H4 (cell line): ENCODE measurements around the gene UBE4A. TPM values are rescaled to one million over a fixed set of nuclear protein-coding genes. Genes with fewer than 3 reads are reported as not detected.

Experiments used
- DNase-seq: peaks from one replicate; pipeline ENCODE4 v3.0.0-alpha.2; 2015; ENCODE audit warnings: low spot score
- total RNA-seq: library from RNA; depleted of rRNA; stranded (reverse); fragments of >200 nt; shearing (Covaris generic); gene quantifications from 2 replicates; pipeline ENCODE4 v1.2.3, GENCODE V29; 2014; rRNA removed

The UBE4A gene
- 39.6 and 45.1 TPM in 2 replicates for total RNA-seq

- DNase-seq, result peak; percentile 92
These were observed at the start of gene UBE4A for GRCh38 chr11:118359295-118359958. TSS of gene UBE4A (plus strand) at chr11:118359600. CDS start at chr11:118365081, 5,481 bp downstream.

- DNase-seq, result no peak
These were observed 49.1 kb upstream of the UBE4A start for GRCh38 chr11:118310271-118310670.

- DNase-seq, result no peak
These were observed 48.5 kb upstream of the UBE4A start for GRCh38 chr11:118310781-118311485.

GRCh38 chr11:118311518-118311917 lies 47.9 kb upstream of the UBE4A start:
- DNase-seq, result no peak

- DNase-seq, result no peak
These were observed 47.1 kb upstream of the UBE4A start for GRCh38 chr11:118312328-118312727.

GRCh38 chr11:118313242-118313641 lies 46.2 kb upstream of the UBE4A start:
- no peak for DNase-seq

- no peak for DNase-seq
These were observed 44.4 kb upstream of the UBE4A start for GRCh38 chr11:118314988-118315411.

- DNase-seq, result no peak
These were observed 41.3 kb upstream of the UBE4A start for GRCh38 chr11:118318124-118318523.

- no peak for DNase-seq
These were observed 40.6 kb upstream of the UBE4A start for GRCh38 chr11:118318581-118319336.

- no peak for DNase-seq
These were observed 40.1 kb upstream of the UBE4A start for GRCh38 chr11:118319337-118319707.

- DNase-seq, result no peak
These were observed 38.9 kb upstream of the UBE4A start for GRCh38 chr11:118320515-118320914.

- no peak for DNase-seq
These were observed 37.9 kb upstream of the UBE4A start for GRCh38 chr11:118321386-118322082.

GRCh38 chr11:118322721-118323120 lies 36.7 kb upstream of the UBE4A start:
- no peak for DNase-seq

GRCh38 chr11:118325283-118325682 lies 34.1 kb upstream of the UBE4A start:
- no peak for DNase-seq

GRCh38 chr11:118328745-118329144 lies 30.7 kb upstream of the UBE4A start:
- no peak for DNase-seq

- no peak for DNase-seq
These were observed 24.7 kb upstream of the UBE4A start for GRCh38 chr11:118334745-118335144.

- peak; percentile 39 for DNase-seq
These were observed 20.8 kb upstream of the UBE4A start for GRCh38 chr11:118338637-118339061.

- no peak for DNase-seq
These were observed 20.0 kb upstream of the UBE4A start for GRCh38 chr11:118339281-118339961.

- no peak for DNase-seq
These were observed 19.0 kb upstream of the UBE4A start for GRCh38 chr11:118340449-118340848.

GRCh38 chr11:118341261-118341660 lies 18.1 kb upstream of the UBE4A start:
- no peak for DNase-seq

GRCh38 chr11:118341815-118342489 lies 17.4 kb upstream of the UBE4A start:
- no peak for DNase-seq
